ENCODE data around the gene ATP9B. TPM values are rescaled to one million over a fixed set of nuclear protein-coding genes. Genes with fewer than 3 reads are reported as not detected.

ATP9B gene
- total and polyA plus RNA-seq, 12 donors = 6.7 to 19.7 (median 14.5) TPM

DNA sequence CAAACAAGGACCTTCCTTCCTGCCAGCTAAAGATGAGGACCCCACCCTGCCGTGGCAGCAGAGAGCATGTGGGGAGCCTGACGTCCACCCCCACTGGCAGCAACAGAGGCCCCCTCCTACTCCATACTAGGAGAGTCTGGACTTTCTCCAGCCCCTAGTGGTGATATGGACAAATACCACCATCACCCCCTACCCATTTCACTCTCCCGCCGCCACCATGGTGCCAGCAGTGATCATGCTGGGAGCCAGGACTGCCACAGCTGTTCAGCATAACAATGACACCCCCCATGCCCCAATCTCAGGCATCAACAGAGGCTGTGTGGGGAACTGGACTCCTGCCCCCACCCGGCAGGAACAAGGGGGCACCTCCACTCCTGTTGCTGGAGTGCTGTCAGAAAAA, 42.7 kb upstream of the ATP9B start:
- TF ChIP-seq, protein P1, sequence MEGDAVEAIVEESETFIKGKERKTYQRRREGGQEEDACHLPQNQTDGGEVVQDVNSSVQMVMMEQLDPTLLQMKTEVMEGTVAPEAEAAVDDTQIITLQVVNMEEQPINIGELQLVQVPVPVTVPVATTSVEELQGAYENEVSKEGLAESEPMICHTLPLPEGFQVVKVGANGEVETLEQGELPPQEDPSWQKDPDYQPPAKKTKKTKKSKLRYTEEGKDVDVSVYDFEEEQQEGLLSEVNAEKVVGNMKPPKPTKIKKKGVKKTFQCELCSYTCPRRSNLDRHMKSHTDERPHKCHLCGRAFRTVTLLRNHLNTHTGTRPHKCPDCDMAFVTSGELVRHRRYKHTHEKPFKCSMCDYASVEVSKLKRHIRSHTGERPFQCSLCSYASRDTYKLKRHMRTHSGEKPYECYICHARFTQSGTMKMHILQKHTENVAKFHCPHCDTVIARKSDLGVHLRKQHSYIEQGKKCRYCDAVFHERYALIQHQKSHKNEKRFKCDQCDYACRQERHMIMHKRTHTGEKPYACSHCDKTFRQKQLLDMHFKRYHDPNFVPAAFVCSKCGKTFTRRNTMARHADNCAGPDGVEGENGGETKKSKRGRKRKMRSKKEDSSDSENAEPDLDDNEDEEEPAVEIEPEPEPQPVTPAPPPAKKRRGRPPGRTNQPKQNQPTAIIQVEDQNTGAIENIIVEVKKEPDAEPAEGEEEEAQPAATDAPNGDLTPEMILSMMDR (IDR thresholded peaks at IDR 0.05) = no peak
- Histone ChIP-seq H3K4me1 (no peaks in the 10 kb centered on the region), H3K27me3 (peaks cover 0 to 7% (median 0%) of the 10 kb centered on the region in 7 donors), H3K9me3 (peaks cover 0 to 49% (median 14%) of the 10 kb centered on the region in 11 donors), H3K27ac (no peak overlapping the region), H3K36me3 (no peaks in the 10 kb centered on the region), H3K4me3 (no peak overlapping the region)
- DNase-seq (no peak), ATAC-seq (no peak)
- 26 to 27% methylated on average over 5 of the region's 5 CpGs for WGBS, 2 donors
- intact Hi-C loops (cut with DNase I) = no loop called here

DNA sequence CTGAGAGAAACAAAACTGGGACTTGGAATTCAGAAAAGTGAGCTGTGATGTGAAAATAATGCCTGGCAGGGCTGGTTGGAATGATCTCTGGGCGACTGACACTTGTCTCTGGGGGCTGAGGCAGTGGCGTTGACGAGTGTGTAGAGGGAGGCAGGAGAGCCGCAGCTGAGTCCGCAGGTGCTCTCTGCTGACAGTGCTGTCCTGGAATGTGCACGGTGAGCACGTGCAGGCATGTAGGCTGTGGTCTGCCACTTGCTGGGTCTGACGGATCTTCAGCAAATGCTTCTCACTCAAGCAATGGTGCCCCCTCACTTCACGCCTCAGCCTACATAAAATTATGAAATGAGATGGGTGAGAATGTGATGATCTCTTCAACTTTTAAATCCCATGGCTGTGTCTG, 38.5 kb upstream of the ATP9B start:
- Histone ChIP-seq H3K27me3 (peaks cover 0 to 4% (median 0%) of the 10 kb centered on the region in 7 donors), H3K27ac (no peak overlapping the region), H3K4me1 (no peaks in the 10 kb centered on the region), H3K4me3 (no peak overlapping the region), H3K9me3 (peaks cover 0 to 37% (median 14%) of the 10 kb centered on the region in 11 donors), H3K36me3 (no peaks in the 10 kb centered on the region)
- no peak for ATAC-seq
- DNase-seq = no peak
- intact Hi-C loops (cut with DNase I) = no loop called here
- 62 to 67% methylated on average over 9 of the region's 9 CpGs for WGBS, 2 donors
- TF ChIP-seq, protein P1 (IDR thresholded peaks at IDR 0.05) = no peak

- TF ChIP-seq, protein P1 (IDR thresholded peaks at IDR 0.05) = no peak
- H3K27me3 ChIP-seq = peaks cover 0 to 19% (median 10%) of the 10 kb centered on the region in 7 donors
- no peaks in the 10 kb centered on the region for H3K36me3 ChIP-seq
- DNase-seq (no peak), ATAC-seq (no peak)
- H3K4me3 ChIP-seq = no peak overlapping the region
- H3K9me3 ChIP-seq = peaks cover 0 to 3% (median 0%) of the 10 kb centered on the region in 11 donors
- H3K4me1 ChIP-seq = no peaks in the 10 kb centered on the region
- intact Hi-C loops (cut with DNase I) = no loop called here
- 71 to 72% methylated on average over 5 of the region's 5 CpGs for WGBS, 2 donors
- H3K27ac ChIP-seq = no peak overlapping the region
Observed at GRCh38 chr18:79042276-79042675, 26.9 kb upstream of the ATP9B start.

- H3K27me3 ChIP-seq = peaks cover 0 to 19% (median 10%) of the 10 kb centered on the region in 7 donors
- intact Hi-C loops (cut with DNase I) = no loop called here
- TF ChIP-seq, protein P1 (IDR thresholded peaks at IDR 0.05) = no peak
- ATAC-seq (no peak), DNase-seq (no peak)
- H3K4me3 ChIP-seq = no peak overlapping the region
- no peak overlapping the region for H3K27ac ChIP-seq
- H3K9me3 ChIP-seq = peaks cover 0 to 3% (median 0%) of the 10 kb centered on the region in 11 donors
- 91% methylated on average over 4 to 5 of the region's 5 CpGs for WGBS, 2 donors
- H3K4me1 ChIP-seq = no peaks in the 10 kb centered on the region
- no peaks in the 10 kb centered on the region for H3K36me3 ChIP-seq
Observed at GRCh38 chr18:79043288-79043687, 25.9 kb upstream of the ATP9B start.
